ENCODE results near the gene LFNG.

Gene LFNG

DNA sequence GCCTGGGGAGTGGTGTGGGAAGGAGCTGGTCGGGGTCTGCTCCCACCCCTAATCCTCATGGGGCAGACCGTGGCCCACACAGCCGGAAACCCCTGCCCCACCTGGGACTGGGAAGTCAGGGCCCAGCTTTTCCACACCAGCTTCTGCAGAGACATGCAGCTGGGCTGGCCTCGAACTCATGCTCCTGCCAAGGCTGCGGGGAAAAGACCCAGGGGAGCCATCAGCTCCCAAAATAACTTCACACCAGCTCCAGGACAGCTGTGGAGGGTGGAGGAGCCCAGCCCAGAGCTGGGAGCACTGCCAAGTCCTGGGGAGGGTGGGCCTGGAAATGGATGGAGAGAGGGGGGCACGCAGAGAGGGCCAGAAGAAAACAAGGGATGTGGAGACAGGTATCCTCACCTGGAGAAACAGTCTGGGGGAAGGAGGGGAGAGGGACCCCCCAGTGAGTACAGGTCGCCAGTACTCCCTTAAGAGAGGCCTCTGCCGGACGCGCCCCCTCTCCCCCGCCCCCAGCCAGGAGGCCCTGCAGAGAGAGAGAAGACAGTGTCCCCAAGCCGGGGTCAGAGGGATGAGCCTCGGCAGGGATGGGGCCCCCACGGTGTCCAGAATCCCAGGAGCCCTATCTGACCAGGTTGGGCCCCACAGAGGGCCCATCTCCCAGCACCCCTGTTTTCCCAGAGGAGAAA lies 31.8 kb upstream of the LFNG start:
- no peak for DNase-seq

DNA sequence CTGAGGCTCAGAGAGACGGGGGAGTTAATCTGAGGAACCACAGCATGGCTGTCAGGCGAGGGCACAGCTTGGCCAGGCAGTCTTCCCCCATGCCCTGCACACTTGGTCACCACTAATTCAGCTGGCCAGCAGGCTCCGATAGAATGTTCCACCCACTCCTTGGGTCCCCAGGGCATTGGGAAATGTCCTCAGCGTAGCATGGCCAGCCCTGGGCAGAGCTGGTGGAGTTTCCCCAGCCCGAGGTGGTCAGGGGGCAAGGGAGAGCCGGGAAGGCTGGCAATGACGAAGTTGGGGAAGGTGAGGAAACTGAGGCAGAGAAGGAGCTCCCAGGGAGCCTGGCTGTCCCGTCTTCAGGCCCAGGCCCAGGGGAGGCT lies 31.3 kb upstream of the LFNG start:
- no peak for DNase-seq

DNA sequence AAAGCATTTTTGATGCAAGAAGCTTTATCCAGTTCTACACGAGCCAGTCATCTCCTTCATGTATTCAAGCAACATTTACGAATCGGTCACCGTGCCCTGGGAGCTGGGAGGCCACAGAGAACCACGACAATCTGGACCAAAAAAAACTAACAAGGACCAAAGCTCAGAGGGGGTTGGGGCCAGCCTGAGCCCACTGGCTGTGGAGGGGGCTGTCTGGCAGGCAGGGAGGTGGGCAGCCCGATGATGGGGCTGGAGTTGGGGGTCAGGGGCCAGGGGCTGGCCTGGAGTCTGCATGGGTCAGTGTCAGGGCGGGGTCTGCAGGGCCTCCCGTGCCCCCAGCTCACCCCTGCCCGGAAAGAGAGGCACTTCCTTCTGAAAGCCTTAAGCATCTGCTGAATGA lies 30.9 kb upstream of the LFNG start:
- DNase-seq = no peak

DNA sequence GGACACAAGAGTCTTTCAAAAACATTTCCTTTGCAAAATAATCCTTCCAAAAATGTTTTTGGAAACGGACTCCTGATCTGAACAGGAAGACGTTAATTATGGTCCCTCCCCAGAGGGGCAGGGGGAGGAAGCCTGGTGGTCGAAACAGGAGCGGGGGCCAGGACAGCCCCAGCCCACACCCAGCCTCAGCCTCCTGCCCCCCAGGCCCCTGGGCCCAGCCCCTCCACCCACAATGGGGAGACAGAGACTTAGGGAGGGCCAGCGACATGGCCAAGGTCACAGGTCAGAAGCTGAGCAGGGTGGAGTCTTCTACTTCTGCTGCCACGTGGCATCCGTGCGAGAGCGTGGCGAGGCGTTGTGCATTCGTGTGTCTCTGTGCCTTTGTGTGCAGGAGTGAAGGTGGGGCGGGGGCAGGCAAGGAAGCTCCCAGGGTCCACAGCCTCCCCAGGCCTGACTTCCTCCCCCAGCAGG lies 29.4 kb upstream of the LFNG start:
- no peak for DNase-seq

DNA sequence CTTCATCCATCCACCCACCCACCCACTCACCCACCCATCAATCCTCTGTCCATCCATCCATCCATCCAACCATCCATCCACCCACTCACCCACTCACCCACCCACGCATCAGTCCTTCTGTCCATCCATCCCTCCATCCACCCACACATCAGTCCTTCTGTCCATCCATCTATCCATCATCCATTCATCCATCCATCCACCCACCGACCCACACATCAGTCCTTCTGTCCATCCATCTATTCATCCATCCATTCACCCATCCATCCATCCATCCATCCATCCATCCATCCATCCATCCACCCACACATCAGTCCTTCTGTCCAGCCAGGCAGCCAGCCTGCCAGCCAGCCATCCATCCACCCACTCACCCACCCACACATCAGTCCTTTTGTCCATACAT lies 27.5 kb upstream of the LFNG start:
- no peak for DNase-seq

DNA sequence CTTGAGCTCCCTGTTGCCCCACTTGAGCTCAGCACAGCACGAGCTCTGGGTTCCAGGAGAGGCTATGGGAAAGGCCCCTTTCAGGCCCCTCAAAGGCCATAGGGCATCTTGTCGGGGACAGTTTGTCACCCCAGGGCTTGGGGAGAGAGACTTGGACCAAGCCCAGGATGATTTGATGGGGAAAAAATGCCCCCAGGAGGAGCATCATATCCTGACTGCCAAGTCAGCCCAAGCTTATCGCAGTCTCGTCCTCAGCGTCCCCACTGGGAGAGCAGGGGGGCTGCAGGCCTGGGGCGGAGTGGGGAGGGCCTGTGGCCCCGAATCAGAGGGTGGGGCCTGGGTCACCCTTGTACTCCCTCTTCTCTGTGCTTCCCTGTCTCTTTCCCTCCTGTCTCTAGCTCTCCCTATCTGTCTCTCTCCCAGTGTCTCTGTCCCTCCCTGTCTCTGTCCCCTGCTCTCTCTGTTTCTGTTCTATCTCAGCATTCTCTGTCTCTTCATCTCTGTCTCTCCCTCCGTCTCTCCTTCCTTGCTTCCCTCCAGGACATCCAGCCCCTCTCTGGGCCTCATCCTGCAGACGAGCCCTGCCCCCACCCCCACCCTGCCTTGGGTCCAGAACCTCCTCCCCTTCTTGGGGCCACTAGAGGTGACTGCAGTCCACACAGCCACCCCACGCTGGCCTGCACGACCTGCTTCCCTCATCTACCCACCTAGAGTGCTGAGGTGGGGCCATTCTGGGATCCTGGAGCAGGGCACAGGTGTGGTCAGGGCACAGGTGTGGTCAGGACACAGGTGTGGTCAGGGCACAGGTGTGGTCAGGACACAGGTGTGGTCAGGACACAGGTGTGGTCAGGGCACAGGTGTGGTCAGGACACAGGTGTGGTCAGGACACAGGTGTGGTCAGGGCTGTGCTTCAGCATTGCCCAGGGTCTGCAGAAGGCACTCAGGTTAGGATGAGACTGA lies 26.1 kb upstream of the LFNG start:
- no peak for DNase-seq

DNA sequence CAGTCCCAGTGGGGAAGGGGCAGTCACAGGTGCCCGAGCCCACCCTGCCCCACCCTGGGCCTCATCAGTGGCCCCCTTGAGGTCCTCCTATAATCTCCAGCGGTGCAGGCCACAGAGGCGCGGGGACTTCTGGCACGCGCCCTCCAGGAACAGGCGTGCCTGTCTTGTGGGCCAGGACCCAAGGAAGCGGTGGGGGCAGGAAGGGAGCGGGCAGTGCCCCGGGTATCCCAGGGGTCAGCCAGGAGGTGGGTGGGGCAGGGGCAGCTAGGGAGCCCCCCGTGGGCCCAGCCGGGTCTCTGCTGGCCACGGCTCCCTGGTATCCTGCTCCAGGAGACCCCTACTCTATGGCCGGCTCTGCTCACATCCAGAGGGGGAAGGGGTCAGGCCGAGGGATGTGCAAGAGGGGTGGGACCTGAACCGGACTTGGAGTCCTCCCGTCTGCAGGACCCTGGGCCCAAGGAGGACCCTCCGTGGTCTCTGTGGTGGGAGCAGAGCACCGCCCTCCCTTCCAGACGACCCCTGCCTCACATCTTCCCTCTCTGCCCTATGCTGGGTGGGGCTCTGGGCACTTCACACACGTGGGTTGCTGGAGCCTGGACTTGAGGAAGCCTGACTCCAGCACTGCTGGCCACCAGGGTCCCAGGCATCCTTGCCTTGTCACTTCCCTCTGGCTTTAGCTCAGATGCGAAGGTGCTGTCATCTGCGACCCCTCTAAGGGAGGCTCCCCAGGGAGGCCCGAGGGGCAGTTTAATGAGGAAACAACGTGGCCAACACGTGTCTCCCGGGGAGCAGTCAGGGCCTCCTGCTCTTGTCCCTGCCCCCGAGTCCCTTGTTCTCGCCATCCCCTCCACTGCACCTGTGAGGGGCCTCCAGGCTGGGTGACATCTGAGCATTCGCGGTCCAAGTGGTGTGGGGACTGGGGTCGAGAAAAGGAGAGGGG lies 25.1 kb upstream of the LFNG start:
- no peak for DNase-seq

DNA sequence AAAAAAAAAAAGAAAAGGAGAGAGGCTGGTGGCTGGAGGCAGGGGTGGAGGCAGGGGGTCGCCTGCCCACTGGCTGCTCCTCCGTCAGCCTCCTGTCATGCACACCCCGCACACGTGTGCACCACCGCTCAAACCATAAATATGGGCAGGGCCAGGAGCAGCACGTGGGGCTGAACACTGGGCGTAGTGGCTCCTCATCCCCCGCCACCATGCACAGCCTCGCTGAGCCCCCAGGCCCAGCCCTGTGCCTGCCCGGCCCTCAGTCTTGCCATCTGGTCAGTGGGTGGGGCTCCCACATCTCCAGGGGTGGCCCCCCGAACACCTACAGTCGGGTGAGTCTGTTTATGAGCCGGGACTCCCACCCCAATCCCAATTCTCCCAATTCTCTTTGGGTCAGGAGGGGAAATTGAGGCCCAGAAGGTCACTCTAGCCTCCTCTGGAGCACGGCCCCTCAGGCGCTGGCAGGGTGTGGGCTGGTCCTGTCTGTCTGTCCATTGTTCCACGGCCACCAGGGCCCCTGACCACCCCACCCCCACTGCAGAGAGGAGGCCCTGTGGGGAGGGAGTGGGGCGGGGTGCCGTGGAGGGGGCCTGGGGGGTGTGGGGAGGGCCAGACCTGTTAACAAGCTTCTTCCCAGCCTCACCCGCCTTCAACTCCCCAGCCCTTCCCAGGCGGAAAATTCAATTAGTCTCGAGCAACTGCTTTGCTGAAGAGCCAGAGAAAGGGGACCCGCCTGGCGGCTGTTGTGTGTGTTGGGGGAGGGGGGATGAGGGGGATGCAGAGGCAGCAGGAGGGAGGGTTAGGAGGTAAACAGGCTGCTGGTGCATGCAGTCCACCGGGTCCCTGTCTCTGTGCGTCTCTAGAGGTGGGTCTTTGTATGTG lies 23.9 kb upstream of the LFNG start:
- DNase-seq = no peak

DNA sequence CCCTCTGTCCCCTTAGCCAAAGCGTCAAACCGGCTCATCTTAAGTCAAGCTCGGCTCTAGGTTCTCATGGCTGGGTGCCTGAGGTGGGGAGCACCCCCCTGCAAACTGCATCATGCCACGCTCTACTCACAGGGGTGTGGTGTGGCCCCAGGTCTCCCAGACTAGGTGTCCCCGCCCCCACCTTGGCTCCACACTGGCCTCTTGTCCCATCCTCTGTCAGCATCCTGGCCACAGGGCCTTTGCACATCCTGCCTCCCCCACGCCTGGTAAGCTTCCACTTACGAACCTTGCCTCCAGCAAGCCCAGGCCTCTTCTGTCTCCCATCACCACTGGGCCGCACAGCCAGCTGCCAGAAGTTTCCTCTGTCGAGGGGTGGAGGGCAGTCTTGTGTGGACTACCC lies 23.2 kb upstream of the LFNG start:
- DNase-seq = no peak

DNA sequence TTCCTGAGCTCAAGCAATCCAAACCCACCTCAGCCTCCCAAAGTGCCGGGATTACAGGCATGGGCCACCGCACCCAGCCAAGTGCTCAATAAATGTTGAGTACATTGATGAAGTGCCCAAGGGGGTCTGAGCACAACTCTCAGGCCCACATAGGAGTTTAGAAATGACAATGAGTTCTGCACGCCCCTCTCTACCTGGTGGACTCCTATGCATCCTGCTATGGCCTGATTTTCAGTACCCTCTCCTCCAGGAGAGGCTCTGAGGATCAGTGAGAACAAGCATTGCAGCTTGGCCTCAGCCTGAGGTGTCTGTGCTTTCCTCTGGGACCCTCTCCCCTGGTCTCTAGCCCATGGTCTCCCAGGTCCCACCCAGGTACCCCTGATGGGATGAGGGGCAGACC lies 22.5 kb upstream of the LFNG start:
- DNase-seq = no peak

DNA sequence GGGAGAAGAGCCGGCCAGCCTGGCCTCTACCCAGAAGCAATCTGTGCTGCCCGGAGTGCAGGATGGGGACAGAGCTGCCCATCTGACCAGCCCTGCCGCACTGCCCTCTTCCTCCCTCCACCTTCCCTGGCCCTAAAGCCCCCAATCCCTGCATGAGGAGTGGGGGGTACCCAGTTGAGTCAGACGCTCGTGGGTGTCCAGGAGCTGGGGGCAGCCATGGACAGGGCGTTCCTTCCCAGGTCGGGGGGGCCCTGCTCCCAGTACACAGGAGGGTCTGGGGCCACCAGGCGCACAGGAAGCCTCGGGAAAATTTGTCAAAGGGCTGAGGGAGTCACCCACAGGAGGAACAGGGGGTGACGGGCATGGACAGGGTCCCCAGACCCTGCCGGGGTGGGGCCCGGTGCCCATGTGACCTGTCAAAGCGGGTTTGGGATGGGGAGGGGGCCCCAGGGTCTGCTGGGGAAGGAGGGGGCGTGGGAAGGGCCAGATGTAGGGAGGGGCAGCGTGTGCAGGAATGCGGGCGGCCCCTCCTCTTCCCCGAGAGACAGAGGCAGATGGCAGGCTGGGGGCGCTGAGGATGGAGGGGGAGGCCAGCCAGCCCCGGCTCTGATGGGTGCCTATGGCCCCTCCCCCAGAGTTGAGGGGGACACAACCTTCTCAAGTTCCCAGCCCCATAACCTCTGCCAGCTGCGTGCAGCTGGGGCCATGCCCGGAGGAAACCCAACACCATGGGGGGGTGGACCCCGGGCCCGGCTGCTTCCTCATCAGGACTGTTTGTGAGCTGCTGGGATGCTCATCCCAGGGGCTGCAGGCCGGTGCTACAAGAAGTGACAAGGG lies 21.9 kb upstream of the LFNG start:
- DNase-seq = no peak

DNA sequence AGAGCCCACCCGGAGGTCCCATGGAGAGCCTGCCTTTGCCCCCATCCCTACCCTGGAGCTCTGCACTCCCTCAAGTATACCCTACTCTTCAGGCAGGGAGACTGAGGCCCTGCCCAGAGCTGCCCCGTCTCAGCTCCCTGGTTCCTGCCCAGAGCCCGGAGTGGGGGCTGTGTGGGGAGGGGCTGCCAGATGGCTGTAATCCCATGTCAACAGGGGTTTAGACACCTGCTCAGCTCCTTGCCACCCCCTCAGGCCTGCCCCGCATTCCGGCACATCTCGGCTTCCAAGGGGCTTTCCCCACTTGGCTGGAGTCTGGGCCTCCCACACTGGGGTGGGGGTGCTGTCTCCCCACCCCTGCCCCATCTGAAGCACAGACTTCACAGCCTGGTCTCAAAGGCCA lies 20.9 kb upstream of the LFNG start:
- no peak for DNase-seq

DNA sequence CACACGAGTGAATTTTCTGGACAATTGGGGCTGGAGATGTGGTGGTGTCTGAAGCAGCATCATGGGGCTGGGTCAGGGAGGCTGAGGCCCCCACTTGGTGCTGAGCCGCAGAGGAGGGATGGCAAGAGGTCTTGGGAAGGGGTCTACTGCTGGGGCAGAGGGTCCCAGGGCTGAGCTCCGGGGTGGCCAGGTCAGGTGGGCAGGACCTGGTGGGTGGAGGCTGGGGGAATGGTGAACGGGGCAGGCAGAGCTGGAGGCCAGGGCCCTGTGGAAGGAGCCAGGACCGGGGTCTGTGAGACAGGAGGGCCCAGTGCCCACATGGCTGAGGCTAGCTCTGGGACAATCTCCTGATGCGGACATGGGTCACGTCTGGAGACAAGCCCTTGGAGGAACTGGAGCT lies 20.4 kb upstream of the LFNG start:
- no peak for DNase-seq

DNA sequence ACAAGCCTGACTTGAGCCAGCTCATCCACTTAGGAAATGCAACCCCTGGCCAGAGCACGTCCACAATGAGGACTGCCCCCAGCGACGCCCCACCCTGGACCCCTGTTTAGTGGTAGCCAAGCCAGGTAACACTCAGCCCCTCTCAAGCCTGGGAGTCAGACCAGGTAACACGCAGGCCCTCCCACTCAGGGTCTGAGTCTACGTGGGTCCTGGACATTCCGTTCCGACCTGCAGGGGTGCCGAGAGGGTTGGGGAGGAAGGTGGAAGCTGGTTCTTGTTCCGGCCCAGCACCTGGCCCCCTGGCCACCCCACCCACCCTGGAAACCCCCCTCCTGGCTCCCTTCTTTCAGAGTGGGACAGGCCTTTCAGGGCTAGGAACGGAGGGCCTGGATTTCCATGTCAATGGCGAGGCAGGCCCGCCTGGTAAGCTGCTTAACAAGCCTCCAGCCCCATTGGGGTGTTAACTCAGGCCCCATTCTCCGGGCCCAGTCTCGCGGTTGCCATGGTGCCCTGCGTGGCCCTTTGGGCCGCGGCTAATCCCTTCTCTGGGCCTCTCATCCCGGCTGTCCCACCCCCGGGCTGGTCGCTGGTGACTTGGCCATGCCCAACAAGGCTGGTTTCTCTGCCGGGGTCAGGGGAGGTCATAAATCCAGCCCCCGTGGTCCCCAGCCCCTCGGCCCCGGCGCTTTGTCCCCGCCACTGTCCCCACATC lies 19.7 kb upstream of the LFNG start:
- DNase-seq = no peak

DNA sequence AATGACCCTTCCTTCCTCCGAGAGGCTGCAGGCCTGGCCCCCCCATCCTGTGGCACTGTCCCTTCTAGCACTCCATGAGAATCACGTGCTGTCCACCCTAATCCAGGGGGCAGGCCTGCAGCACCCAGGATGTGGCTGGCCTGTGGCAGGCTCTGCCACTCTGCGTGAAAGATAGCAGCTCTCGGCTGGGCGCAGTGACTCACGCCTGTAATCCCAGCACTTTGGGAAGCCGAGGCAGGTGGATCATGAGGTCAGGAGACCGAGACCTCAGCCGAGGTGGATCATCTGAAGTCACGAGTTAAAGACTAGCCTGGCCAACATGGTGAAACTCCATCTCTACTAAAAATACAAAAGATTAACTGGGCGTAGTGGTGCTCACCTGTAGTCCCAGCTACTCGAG lies 18.9 kb upstream of the LFNG start:
- no peak for DNase-seq

DNA sequence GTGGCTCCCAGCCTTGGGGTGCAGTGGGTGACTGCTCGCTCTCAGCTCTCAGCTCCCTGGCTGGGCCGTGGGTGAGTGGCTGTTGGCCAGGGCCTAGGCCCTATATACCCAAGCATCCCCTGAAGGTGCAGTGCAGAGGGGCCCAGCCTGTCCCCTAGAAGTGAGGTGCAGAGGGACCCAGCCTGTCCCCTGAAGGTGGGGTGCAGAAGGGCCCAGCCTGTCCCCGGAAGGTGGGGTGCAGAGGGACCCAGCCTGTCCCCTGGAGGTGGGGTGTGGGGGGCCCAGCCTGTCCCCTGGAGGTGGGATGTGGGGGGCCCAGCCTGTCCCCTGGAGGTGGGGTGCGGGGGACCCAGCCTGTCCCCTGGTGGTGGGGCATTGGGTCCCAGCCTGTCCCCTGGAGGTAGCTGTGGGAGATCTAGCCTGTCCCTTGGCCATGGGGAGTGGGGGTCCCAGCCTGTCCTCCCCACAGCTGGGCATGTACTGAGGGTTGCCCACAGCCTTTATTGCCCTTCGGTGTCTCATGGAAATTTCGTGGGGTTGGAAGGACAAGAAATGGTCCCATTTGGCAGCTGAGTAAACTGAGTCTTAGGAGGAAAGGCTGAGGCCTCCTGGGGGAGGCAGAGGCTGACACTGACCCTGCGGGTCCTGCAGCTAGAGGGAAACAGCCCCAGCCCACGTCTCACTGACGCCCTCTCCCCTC lies 17.5 kb upstream of the LFNG start:
- DNase-seq = no peak

DNA sequence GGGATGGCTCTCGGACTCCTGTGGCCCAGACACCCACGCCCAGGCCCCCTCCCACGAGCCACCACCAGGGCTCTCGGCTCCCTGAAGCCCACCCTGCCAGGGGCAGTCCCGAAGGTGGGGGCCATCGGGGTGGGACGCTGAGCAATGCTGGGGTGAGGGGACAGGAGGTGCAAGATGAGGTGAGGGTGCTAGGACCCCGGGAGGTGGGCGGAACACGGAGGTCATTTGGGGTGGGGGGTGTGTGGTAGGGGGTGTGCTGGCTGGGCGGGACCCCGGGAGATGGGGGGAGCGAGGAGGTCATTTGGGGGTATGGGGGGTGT lies 17.0 kb upstream of the LFNG start:
- no peak for DNase-seq

DNA sequence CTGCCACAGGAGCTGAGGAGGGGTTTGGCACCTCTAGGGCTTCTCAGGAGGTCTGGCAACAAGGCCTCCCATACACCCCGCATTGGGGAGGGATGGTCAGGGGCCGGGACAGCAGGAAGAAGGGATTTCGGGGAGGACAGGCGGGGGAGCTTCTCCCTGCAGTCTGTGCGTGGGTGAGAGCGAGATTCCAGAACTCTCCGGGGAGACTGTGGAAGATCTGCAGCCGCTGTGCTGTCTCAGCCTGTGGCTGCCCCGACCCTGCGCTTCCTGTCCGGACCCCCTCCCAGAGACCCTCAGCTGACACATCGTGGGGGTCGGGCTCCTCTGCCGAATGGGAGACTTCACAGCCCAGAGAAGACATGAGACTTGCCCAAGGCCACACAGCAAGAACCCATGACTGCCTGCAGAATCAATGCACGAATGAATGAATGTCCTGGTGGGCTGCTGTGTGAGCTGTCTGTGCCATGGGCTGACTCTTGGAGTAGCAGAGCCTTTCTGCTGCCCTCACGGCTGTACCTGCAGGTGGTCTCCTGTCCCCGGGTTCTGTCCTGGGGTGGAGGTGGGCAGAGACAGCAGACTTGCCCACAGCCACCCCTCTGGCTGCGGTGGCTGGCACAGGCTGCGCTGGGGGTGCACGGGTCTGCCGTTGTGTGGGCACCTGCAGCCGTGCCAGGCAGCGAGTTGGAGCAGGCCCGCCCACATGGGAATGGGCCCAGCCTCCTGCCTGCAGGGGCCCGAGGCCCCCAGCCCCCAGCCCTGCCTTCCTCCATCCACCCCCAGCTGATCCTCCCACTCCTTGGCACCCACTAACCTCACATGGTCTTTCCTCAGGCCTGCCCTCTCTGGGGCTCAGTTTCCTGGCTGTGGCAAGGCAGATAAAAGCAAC lies 16.3 kb upstream of the LFNG start:
- DNase-seq = no peak
